Choroid plexus epithelial cell (primary cell): Measurements from ENCODE around the gene ATG4A.

Experiments used
- DNase-seq: peaks from one replicate; pipeline ENCODE4 v3.0.0-alpha.2; 2010; ENCODE audit warnings: low read depth
- H3K4me3 ChIP-seq: 2 replicates; pipeline ENCODE4 v1.5.1; 2011; ENCODE audit warnings: low read depth, mild to moderate bottlenecking, control low read depth, low read length, moderate library complexity
- TF ChIP-seq, protein P1 (sequence below): conservative IDR thresholded peaks from 2 replicates; pipeline ENCODE4 v1.5.1; 2011; ENCODE audit warnings: low read depth, mild to moderate bottlenecking, control low read depth, inconsistent platforms, low read length, moderate library complexity

The ATG4A gene

DNA sequence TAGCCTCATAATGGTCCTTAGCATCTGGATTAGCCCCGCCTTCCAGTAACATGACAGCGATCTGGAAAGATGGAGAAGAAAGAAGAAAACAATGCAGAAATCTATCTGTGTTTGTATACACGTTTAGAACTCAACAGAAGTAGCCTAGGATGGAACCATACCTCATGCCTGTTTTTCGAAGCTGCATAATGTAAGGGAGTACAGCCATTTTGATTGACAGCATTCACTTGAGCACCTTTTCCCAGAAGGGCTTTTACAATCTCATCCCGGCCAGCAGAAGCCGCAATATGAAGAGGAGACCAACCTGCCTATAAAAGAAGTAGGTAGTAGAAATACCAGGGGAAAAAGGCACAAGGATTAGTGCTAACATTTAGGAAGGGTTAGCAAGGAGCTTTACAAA is 3.8 kb upstream of the ATG4A start:
- H3K4me3 ChIP-seq, result no peak overlapping the region
- no peak for DNase-seq
- TF ChIP-seq, protein P1, sequence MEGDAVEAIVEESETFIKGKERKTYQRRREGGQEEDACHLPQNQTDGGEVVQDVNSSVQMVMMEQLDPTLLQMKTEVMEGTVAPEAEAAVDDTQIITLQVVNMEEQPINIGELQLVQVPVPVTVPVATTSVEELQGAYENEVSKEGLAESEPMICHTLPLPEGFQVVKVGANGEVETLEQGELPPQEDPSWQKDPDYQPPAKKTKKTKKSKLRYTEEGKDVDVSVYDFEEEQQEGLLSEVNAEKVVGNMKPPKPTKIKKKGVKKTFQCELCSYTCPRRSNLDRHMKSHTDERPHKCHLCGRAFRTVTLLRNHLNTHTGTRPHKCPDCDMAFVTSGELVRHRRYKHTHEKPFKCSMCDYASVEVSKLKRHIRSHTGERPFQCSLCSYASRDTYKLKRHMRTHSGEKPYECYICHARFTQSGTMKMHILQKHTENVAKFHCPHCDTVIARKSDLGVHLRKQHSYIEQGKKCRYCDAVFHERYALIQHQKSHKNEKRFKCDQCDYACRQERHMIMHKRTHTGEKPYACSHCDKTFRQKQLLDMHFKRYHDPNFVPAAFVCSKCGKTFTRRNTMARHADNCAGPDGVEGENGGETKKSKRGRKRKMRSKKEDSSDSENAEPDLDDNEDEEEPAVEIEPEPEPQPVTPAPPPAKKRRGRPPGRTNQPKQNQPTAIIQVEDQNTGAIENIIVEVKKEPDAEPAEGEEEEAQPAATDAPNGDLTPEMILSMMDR, result no peak

DNA sequence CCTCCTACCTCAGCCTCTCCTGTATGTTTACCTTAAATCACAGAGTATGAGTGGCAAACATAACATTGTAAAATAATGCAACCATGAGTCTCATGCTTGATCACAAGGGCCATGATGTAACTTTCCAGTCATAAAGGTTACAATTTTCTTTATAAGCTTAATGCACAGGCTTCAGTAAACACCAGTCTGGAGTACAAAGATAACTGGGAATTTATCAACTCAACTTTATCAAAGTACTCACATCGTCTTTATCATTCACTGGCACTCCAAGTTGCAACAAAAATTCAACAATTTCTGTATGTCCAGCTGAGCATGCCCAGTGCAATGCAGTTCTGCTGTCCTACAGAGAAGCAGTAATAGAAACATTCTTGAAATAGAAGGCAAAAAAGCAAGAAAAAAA is 3.1 kb upstream of the ATG4A start:
- TF ChIP-seq, protein P1, result no peak
- no peak for DNase-seq
- H3K4me3 ChIP-seq, result no peak overlapping the region

DNA sequence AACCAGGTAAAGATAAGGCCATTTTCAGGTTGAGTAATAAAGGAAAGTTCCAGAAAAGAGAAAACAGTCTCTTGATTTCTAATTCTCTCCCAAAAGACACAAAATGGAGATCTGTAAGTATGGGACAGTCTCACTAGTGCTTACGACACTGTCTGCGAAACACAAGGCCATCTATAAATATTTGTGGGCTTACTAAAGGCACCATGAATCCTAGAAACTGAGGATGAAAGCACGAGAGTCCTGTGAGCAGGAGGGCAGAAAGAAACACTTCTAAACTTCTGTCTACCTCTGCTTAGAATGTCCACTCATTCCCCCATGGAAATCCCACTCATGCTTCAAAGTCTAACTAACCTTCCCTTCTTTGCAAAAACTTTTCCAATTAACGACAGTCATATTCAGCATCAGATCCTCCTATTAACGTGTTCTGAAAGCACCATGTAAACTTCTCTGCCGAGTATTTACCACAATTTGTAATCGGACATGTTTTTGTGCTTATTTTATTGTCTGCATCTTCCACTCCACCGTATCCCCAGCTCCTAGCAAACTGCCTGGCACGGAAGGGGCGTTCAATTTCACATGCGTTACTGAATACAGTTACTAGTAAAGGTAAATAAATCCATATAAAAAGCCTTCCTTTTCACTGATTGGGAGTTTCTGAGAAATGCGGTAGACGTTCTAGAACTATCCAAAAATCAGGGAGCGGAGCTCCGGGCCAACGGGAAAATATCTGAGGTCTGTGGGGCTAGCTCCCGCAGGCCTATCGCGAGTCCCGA is 901 bp upstream of the ATG4A start:
- peak overlapping the region; percentile 74 for H3K4me3 ChIP-seq
- DNase-seq, result peak; percentile 43
- TF ChIP-seq, protein P1, result no peak

DNA sequence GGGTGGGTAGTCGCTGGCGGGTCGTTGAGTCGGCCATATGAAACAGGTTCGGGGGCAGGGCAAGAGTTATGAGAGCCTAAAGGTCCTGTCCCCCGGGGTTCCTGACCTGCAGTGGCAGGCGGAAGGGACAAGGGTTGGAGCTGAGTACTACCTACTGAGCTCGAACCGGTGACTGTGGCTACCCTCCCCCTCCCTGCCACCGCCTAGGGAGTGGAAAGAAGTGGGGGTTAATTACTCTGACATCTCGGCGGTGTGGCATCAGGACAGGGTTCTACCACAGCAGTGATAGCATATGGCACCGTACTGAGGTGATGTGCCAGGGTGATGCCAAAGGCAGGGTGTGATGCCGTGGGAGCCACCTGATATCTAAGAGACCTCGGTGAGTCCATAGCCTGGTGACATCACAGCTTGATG is 307 bp downstream of the ATG4A start:
- peak overlapping the region; percentile 74 for H3K4me3 ChIP-seq
- DNase-seq, result no peak
- TF ChIP-seq, protein P1, result no peak

DNA sequence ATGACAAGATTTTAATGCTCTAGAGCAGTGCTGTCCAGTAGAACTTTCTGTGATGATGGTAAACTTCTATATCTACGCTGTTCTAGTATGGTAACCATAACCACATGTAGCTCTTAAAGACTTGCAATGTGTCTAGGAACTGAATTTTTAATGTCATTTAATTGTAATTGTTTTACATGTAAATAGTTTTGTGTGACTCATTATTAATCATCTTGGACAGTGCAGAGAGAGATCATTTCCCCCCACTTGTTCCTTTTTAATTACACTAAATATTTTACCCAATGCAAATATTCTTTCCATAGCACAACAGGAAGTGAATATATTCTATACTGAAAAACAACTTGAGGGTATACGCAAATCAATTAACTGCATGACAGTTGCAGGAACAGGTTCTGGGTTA is 5.8 kb downstream of the ATG4A start:
- TF ChIP-seq, protein P1, result no peak
- DNase-seq, result no peak
- no peak overlapping the region for H3K4me3 ChIP-seq

DNA sequence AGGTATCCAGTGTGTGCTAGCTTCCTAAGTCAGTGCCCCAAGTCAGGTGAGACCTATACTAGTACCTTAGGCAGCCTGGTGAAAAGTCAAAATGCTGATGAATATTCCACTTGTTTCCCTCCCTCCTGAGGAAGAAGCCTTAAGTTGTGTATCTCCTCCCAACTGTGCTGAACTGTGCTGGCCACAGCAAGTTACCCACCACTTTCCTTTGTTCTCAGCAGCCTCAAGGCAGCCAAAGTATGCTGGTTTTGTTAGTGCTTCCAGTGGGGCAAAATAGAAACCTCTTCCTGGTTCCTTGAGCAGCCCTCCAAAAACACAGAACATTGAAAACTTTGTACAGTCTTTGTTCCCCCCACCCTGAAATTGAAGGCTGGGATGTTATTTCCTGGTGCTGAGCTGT is 13.9 kb downstream of the ATG4A start:
- DNase-seq, result no peak
- TF ChIP-seq, protein P1, result no peak
- H3K4me3 ChIP-seq, result no peak overlapping the region

- DNase-seq, result no peak
- H3K4me3 ChIP-seq, result no peak overlapping the region
- TF ChIP-seq, protein P1, result no peak
Measured at GRCh38 chrX:108114541-108114940, 23.0 kb downstream of the ATG4A start.
